ENCODE measurements around the gene PRRC2A.
A peak's percentile ranks its signal among the peaks of the same experiment; 100 is the strongest.

The PRRC2A gene

DNA sequence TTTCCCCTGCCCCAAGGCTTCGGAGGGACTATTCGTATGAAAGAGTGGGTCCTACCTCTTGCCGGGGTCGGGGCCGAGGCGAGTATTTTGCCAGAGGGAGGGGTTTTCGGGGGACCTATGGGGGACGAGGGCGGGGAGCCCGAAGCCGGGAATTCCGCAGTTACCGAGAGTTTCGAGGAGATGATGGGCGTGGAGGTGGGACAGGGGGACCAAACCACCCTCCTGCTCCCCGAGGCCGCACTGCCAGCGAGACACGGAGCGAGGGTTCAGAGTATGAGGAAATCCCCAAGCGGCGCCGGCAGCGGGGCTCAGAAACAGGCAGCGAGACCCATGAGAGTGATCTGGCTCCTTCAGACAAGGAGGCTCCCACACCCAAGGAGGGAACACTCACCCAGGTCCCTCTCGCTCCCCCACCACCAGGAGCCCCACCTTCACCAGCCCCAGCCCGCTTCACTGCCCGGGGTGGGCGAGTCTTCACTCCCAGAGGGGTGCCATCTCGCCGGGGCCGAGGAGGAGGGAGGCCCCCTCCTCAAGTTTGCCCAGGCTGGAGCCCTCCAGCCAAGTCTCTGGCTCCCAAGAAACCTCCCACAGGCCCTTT is 11.3 kb downstream of the PRRC2A start:
- no peaks in the 10 kb centered on the region for H3K27me3 ChIP-seq (ENCODE audit: insufficient read depth, poor library complexity, severe bottlenecking)
- H3K27ac ChIP-seq (replicated peaks), result no peak overlapping the region
- no peak for DNase-seq (ENCODE audit: low read depth in 1 of 2, low spot score in 1 of 2)
- no peak overlapping the region for H3K4me3 ChIP-seq (replicated peaks; ENCODE audit: insufficient read depth, low read length)
- no peak for TF ChIP-seq SPI1 (IDR thresholded peaks at IDR 0.05; ENCODE audit: borderline replicate concordance, low read depth)
- TF ChIP-seq POLR2AphosphoS5 (IDR thresholded peaks at IDR 0.05; ENCODE audit: low read depth), result no peak
- no peak for TF ChIP-seq GABPA (IDR thresholded peaks at IDR 0.05; ENCODE audit: low read depth)
- TF ChIP-seq, protein P1, sequence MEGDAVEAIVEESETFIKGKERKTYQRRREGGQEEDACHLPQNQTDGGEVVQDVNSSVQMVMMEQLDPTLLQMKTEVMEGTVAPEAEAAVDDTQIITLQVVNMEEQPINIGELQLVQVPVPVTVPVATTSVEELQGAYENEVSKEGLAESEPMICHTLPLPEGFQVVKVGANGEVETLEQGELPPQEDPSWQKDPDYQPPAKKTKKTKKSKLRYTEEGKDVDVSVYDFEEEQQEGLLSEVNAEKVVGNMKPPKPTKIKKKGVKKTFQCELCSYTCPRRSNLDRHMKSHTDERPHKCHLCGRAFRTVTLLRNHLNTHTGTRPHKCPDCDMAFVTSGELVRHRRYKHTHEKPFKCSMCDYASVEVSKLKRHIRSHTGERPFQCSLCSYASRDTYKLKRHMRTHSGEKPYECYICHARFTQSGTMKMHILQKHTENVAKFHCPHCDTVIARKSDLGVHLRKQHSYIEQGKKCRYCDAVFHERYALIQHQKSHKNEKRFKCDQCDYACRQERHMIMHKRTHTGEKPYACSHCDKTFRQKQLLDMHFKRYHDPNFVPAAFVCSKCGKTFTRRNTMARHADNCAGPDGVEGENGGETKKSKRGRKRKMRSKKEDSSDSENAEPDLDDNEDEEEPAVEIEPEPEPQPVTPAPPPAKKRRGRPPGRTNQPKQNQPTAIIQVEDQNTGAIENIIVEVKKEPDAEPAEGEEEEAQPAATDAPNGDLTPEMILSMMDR (IDR thresholded peaks at IDR 0.05; ENCODE audit: insufficient read depth, low read length), result no peak
- no peak for TF ChIP-seq REST (IDR thresholded peaks at IDR 0.05; ENCODE audit: insufficient replicate concordance, low read depth)

- Histone ChIP-seq H3K27ac (replicated peaks) (no peak overlapping the region; the same call in 1 of the 2 replicates), H3K4me3 (replicated peaks; ENCODE audit: insufficient read depth, low read length) (no peak overlapping the region), H3K27me3 (ENCODE audit: insufficient read depth, poor library complexity, severe bottlenecking) (no peaks in the 10 kb centered on the region)
- TF ChIP-seq GABPA (IDR thresholded peaks at IDR 0.05; ENCODE audit: low read depth) (no peak), POLR2AphosphoS5 (IDR thresholded peaks at IDR 0.05; ENCODE audit: low read depth) (peak; percentile 40; the same call in 1 of the 2 replicates), SPI1 (IDR thresholded peaks at IDR 0.05; ENCODE audit: borderline replicate concordance, low read depth) (no peak), REST (IDR thresholded peaks at IDR 0.05; ENCODE audit: insufficient replicate concordance, low read depth) (peak; percentile 3)
- TF ChIP-seq, protein P1 (IDR thresholded peaks at IDR 0.05; ENCODE audit: insufficient read depth, low read length), result no peak
- DNase-seq (ENCODE audit: low read depth in 1 of 2, low spot score in 1 of 2), result no peak
These were observed 11.9 kb downstream of the PRRC2A start for GRCh38 chr6:31632279-31632946.

GRCh38 chr6:31633447-31633846 is 12.9 kb downstream of the PRRC2A start:
- no peak overlapping the region for H3K27ac ChIP-seq (replicated peaks)
- DNase-seq (ENCODE audit: low read depth in 1 of 2, low spot score in 1 of 2), result no peak

More at GRCh38 chr6:31633447-31633846, 12.9 kb downstream of the PRRC2A start:
- TF ChIP-seq GABPA (IDR thresholded peaks at IDR 0.05; ENCODE audit: low read depth) (no peak), REST (IDR thresholded peaks at IDR 0.05; ENCODE audit: insufficient replicate concordance, low read depth) (no peak), POLR2AphosphoS5 (IDR thresholded peaks at IDR 0.05; ENCODE audit: low read depth) (no peak; the same call in 1 of the 2 replicates)
- TF ChIP-seq, protein P1 (IDR thresholded peaks at IDR 0.05; ENCODE audit: insufficient read depth, low read length), result no peak
- Histone ChIP-seq H3K4me3 (replicated peaks; ENCODE audit: insufficient read depth, low read length) (no peak overlapping the region), H3K27me3 (ENCODE audit: insufficient read depth, poor library complexity, severe bottlenecking) (no peaks in the 10 kb centered on the region)
